Measurements from ENCODE around the gene UBA1.

UBA1 gene

DNA sequence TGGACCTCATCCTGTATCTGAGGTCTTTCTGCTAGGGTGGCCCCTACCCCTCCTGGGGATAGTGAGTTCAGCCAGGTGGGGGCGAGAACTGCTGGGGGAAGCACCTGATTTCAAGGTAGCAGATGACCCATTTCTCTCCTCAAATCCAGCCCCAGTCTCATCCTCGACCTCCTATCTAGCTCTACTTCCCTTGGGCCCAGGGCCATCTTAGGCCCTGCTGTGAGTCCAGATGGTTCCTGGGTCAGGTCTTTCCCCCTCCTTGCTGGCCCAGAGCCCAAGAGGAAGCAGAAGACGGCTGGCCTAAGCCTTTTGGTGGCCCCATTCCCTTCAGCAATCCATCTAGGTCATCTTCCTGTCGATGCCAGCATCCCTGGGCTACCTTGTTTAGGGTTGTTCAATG lies 28.1 kb downstream of the UBA1 start:
- no peak overlapping the region for H3K4me3 ChIP-seq (replicated peaks; ENCODE audit: insufficient read depth, low read length)
- no peak for DNase-seq (ENCODE audit: low read depth in 1 of 2, low spot score in 1 of 2)
- TF ChIP-seq, protein P1, sequence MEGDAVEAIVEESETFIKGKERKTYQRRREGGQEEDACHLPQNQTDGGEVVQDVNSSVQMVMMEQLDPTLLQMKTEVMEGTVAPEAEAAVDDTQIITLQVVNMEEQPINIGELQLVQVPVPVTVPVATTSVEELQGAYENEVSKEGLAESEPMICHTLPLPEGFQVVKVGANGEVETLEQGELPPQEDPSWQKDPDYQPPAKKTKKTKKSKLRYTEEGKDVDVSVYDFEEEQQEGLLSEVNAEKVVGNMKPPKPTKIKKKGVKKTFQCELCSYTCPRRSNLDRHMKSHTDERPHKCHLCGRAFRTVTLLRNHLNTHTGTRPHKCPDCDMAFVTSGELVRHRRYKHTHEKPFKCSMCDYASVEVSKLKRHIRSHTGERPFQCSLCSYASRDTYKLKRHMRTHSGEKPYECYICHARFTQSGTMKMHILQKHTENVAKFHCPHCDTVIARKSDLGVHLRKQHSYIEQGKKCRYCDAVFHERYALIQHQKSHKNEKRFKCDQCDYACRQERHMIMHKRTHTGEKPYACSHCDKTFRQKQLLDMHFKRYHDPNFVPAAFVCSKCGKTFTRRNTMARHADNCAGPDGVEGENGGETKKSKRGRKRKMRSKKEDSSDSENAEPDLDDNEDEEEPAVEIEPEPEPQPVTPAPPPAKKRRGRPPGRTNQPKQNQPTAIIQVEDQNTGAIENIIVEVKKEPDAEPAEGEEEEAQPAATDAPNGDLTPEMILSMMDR (IDR thresholded peaks at IDR 0.05; ENCODE audit: insufficient read depth, low read length): no peak
- no peak for TF ChIP-seq SPI1 (IDR thresholded peaks at IDR 0.05; ENCODE audit: borderline replicate concordance, low read depth)
- no peak for TF ChIP-seq GABPA (IDR thresholded peaks at IDR 0.05; ENCODE audit: low read depth)
- TF ChIP-seq, protein P2, sequence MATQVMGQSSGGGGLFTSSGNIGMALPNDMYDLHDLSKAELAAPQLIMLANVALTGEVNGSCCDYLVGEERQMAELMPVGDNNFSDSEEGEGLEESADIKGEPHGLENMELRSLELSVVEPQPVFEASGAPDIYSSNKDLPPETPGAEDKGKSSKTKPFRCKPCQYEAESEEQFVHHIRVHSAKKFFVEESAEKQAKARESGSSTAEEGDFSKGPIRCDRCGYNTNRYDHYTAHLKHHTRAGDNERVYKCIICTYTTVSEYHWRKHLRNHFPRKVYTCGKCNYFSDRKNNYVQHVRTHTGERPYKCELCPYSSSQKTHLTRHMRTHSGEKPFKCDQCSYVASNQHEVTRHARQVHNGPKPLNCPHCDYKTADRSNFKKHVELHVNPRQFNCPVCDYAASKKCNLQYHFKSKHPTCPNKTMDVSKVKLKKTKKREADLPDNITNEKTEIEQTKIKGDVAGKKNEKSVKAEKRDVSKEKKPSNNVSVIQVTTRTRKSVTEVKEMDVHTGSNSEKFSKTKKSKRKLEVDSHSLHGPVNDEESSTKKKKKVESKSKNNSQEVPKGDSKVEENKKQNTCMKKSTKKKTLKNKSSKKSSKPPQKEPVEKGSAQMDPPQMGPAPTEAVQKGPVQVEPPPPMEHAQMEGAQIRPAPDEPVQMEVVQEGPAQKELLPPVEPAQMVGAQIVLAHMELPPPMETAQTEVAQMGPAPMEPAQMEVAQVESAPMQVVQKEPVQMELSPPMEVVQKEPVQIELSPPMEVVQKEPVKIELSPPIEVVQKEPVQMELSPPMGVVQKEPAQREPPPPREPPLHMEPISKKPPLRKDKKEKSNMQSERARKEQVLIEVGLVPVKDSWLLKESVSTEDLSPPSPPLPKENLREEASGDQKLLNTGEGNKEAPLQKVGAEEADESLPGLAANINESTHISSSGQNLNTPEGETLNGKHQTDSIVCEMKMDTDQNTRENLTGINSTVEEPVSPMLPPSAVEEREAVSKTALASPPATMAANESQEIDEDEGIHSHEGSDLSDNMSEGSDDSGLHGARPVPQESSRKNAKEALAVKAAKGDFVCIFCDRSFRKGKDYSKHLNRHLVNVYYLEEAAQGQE (IDR thresholded peaks at IDR 0.05; ENCODE audit: insufficient replicate concordance, low read depth): no peak
- no peaks in the 10 kb centered on the region for H3K27me3 ChIP-seq (ENCODE audit: insufficient read depth, poor library complexity, severe bottlenecking)
- no peak overlapping the region for H3K27ac ChIP-seq (replicated peaks)

DNA sequence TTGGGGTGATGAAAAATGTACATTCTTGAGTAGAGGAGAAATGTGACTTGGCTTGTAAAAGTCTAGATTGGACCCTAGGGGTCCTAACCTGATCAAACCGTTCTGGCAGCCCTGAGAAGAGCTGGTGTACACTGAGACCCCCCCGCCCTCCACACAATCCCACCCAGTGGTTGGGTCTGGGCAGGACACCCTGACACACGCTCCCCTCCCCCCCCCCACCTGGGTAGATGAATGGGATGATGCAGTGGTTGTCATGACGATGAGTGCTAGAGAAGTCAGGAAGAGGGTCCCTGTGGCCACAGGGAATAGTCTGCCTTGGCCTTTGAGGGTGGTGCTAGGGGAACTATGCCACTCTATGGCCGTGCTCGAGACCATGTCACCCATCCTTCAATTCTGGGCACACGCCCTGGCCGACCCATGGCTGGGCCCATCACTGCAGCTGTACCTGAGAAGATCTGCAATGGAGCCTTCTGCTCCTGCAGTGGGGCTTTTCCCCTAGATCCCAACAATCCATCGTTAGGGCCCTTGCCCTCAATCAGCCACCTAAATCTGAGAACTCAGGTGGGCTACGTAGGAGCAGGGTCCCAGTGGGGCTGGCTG lies 29.2 kb downstream of the UBA1 start:
- no peak overlapping the region for H3K4me3 ChIP-seq (replicated peaks; ENCODE audit: insufficient read depth, low read length)
- no peak for DNase-seq (ENCODE audit: low read depth in 1 of 2, low spot score in 1 of 2)
- TF ChIP-seq, protein P2 (IDR thresholded peaks at IDR 0.05; ENCODE audit: insufficient replicate concordance, low read depth): no peak
- TF ChIP-seq, protein P1 (IDR thresholded peaks at IDR 0.05; ENCODE audit: insufficient read depth, low read length): no peak
- TF ChIP-seq GABPA (IDR thresholded peaks at IDR 0.05; ENCODE audit: low read depth) (no peak), POLR2AphosphoS5 (IDR thresholded peaks at IDR 0.05; ENCODE audit: low read depth) (no peak), SPI1 (IDR thresholded peaks at IDR 0.05; ENCODE audit: borderline replicate concordance, low read depth) (no peak)
- no peak overlapping the region for H3K27ac ChIP-seq (replicated peaks)
- H3K27me3 ChIP-seq (ENCODE audit: insufficient read depth, poor library complexity, severe bottlenecking): no peaks in the 10 kb centered on the region

DNA sequence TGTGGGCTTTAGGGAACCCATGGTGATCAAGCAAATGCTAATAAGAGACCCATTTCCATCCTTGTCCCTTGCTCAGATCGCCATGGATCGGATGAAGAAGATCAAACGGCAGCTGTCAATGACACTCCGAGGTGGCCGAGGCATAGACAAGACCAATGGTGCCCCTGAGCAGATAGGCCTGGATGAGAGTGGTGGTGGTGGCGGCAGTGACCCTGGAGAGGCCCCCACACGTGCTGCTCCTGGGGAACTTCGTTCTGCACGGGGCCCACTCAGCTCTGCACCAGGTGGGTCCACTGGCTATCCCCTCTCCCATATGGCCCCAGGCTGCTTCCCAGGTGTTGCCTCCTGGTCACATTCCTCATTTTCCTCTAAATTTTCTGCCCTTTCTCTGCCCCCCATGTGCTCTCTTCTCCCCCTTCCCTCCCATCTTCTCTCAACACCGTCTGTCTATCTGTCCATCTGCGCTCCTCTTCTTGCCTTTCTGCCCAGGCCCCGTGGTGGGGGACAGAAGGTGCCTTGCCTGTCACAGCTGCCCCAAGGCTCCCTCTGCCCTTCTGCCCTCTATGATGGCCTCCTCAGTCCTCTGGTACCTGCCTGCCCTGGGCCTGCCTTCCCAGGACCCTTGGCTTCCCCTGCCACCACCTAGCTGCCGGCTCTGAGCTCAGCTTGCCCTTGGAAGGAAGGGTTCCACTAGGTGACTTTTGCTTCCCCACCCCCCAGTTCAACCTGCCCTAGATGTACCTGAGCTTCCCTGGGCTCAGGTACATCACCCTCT lies 30.0 kb downstream of the UBA1 start:
- no peak for TF ChIP-seq GABPA (IDR thresholded peaks at IDR 0.05; ENCODE audit: low read depth)
- TF ChIP-seq, protein P1 (IDR thresholded peaks at IDR 0.05; ENCODE audit: insufficient read depth, low read length): no peak
- TF ChIP-seq POLR2AphosphoS5 (IDR thresholded peaks at IDR 0.05; ENCODE audit: low read depth): no peak
- no peak for TF ChIP-seq SPI1 (IDR thresholded peaks at IDR 0.05; ENCODE audit: borderline replicate concordance, low read depth)
- TF ChIP-seq, protein P2 (IDR thresholded peaks at IDR 0.05; ENCODE audit: insufficient replicate concordance, low read depth): no peak
- Histone ChIP-seq H3K27me3 (ENCODE audit: insufficient read depth, poor library complexity, severe bottlenecking) (no peaks in the 10 kb centered on the region), H3K4me3 (replicated peaks; ENCODE audit: insufficient read depth, low read length) (no peak overlapping the region), H3K27ac (replicated peaks) (no peak overlapping the region)
- no peak for DNase-seq (ENCODE audit: low read depth in 1 of 2, low spot score in 1 of 2)

Measured in HL-60 (cell line).